HG02610 (cell line): ENCODE results near the gene TBC1D22A.
"Not testable (repeated sequence)": the region's sequence is repeated elsewhere in the genome, so short reads cannot be mapped to it uniquely, and the experiment has no call there.

Experiments used
- ATAC-seq: cut with Tn5 transposase; IDR thresholded peaks from one replicate; pipeline ENCODE4 v1.9.1; 2021; ENCODE audit warnings: mild to moderate bottlenecking, moderate library complexity; ENCODE audit not compliant: unreplicated experiment

The TBC1D22A gene

DNA sequence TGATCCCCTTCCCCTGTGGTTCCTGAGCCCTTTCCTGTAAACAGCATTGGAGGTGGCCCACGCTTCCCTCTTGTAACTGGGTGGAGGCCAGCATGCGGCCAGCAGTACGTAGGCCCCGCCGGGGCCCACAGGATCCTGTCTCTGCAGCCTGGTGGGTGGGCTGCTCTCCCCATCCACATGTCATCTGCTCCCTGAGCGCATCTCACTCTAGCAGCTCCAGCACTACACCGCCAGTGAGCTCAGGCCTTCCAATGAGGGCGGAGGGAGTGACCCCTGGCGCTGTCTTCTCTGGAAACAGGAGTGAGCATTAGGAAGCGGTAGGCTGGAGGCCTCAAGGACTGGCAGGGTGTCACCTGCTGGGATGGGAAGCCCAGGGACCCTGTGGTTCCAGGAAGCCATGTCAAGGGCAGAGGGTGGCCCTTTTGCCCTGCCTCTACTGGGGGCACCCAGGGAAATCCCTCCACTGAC lies 363.9 kb downstream of the TBC1D22A start:
- no peak for ATAC-seq

DNA sequence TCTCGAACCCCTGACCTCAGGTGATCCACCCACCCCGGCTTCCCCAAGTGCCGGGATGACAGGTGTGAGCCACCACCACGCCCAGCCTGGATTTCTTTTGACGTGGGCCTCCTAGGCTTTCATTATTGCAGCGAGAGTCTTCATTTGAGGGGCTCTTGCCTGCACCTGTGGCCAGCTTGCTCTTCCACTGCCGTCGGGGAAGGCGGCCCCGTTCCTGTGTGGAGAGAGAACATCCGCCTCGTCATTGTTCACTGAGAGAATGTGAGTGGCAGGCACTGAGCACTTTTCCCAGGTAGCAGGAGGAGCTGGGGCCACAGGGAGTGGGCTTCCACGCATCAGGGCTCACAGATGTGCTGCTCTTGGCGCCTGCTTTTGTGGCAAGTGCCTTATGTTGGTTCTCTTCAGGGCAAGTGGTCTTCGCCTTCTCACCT lies 365.0 kb downstream of the TBC1D22A start:
- no peak for ATAC-seq

- ATAC-seq: no peak
Observed at GRCh38 chr22:47128216-47128615, 365.8 kb downstream of the TBC1D22A start.

GRCh38 chr22:47128622-47129215 lies 366.3 kb downstream of the TBC1D22A start:
- no peak for ATAC-seq

DNA sequence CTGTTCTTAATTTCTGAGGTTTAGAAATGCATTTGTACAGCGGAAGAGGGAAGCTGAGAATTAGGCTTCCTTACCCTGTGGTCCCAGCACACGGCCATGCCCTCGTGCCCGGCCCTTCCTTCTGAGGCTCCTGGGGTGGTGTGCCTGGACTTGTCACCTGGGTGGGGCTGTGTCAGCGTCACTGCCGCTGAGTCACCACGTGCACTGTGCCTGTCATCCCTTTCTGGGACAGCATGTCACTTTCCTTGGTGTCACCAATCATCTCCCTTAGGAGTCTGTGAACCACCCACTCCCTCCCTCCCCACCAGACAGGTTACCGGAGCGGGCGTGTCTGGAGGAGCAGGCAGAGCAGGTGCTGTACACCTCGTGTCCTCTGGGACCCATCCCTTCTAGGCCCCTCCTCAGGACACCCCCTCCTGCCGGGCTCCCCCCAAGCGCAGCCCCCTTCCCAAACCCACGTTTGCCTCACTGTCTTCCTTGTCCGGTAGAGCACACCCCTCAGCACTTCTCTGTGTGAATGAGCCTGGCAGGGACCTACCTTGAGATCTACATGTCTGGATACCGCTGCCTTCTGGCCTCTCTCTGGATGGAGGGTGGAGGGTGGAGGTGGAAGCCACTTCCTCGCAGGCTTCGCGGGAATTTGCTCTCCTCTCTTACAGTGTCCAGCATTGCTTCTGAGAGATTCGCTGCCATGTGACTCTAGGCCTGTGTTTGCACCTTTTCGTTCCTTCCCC lies 367.6 kb downstream of the TBC1D22A start:
- no peak for ATAC-seq

DNA sequence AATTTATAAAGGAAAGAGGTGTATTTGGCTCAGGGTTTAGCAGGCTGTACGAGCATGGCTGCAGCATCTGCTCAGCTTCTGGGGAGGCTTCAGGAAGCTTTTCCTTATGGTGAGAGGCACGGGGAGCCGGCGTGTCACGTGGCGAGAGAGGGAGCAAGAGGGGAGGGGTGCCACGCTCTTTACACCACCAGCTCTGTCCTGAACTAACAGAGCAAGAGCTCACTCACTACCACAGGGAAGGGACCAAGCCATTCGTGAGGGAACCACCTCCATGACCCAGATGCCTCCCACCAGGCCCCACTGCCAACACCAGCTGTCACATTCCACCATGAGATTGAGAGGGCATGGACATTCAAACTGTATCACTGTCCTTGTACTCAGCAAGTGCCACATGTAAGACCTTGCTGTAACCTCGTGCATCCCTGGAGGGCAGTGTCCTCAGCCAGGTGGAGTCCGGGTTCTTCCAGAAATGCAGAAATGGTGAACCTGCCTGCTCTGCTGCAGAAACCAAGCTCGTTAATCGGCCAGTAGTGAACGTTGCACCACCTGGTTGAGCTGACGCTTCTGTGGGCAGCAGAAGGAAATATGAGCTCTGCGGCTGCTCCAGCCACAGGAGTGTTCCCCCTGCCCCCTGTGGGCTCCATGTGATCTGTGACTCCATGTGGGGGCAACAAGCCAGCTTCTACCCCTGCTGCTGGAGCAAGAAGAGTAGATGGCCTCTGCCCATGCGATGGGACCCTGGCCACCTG lies 368.6 kb downstream of the TBC1D22A start:
- no peak for ATAC-seq

- ATAC-seq: no peak
Observed at GRCh38 chr22:47131632-47132427, 369.4 kb downstream of the TBC1D22A start.

DNA sequence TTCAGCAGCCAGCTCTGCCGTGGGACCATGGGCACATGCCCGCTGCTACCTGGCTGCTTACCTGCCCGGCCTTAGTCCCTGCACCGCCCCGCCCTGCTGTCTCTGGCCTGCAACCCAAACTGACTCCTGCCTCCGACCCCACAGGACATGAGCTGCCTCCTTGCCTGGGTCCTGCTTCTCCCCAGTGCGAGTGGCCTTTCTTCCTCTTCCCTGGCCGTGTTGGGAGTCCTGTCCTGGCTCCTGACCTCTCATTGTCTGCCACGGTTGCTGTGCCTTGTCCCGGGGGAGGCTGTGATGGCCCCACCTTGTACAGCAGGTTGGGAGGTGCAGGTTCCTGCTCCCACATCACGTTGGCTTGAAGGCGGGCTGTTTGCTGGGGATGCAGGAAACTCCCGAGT lies 370.0 kb downstream of the TBC1D22A start:
- no peak for ATAC-seq

GRCh38 chr22:47133061-47133969 lies 370.9 kb downstream of the TBC1D22A start:
- no peak for ATAC-seq

DNA sequence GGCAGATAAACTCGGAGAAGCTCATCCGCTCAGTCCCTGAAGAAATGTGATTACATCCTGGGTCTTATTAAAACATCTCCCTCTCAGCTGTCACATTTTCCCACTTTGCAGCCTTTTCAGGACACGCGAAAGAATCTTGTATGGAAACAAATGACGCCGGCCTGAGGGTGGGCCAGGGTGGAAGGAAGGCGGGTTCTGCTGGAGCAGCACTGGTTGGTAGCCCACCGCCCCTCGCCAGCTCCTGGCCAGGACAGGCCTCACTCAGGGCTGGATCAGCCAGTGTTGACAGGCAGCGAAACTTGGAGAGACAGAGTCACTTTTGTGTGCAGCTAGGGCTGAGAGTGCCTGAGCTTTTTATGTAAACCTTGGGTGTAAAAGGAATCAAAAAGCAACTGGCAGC lies 371.8 kb downstream of the TBC1D22A start:
- no peak for ATAC-seq

DNA sequence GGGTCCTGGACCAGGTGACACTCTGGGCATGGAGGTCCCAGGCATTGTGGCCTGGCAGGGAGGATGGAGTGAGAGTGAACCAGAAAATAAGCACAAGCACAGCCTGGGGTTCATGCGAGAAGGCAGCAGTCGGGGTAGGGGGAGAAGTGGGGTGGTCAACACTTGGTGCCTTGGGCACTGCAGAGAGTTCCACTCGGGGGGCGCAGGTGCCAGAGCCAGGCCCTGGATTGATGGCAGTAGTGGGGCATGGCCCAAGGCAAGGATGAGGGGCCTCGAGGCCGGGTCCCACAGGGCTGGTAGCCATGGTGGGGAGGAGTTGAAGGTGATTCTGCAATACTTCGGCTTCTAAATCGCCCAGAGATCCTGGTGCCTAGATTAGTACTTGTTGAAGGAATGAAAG lies 372.9 kb downstream of the TBC1D22A start:
- no peak for ATAC-seq

DNA sequence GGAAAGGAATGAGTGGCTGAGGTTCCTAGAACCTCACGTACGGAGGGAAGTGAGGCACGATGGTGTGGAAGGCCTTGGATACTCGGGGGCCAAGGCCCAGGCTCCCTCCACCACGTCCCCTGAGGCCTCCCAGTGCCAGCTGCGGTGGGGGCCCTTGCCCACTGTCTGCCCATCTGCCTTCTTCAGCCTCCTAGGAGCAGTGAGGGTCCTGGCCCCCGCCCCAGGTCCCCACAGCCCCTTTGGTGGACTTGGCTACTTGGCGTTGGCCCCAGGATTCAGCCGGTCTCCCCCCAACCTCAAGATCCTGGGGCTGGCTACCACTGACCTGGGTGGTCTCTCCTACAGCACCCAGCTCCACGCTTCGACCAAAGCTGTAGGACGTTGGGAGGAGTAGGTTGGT lies 373.6 kb downstream of the TBC1D22A start:
- no peak for ATAC-seq

- no peak for ATAC-seq
Observed at GRCh38 chr22:47136671-47137070, 374.2 kb downstream of the TBC1D22A start.

DNA sequence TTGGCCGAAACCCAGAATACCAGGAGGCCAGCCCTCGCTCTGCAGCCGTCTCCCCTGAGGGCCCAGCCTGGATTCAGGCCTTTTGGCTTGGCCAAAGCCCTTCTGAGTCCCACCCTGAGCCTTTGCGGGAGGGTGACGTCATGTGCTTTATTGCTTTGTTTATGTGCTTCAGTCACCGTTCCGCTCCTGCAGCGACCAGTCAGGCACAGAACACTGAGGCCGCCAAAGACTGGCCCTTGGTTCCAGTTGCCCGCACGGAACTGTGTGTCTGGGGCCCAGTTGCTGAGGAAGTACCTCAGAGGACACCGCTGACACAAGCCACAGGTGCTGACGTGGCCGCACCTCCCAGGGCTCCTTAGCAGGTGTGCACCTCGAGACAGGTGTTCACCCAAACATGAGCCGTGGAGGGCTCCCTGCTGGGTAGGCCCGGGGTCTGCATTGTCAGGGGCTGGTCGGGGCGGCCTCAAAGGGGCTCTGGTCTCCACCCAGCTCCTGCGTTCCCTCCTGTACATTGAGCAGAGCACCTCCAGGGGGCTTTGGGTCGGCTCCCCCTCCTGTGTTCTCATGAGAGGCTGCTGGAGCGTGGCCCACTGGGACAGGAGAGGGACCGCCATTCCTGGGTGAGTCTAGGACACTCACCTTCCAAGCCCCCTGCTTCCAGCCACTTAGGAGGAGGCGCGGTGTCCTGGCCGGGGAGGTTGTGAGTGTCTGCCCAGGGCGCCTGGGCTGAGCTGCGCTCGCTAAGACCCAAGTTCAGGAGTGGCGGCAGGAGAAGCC lies 376.8 kb downstream of the TBC1D22A start:
- no peak for ATAC-seq

- no peak for ATAC-seq
Observed at GRCh38 chr22:47139790-47140119, 377.3 kb downstream of the TBC1D22A start.

GRCh38 chr22:47140975-47141374 lies 378.5 kb downstream of the TBC1D22A start:
- ATAC-seq: not testable (repeated sequence)

- ATAC-seq: no peak
Observed at GRCh38 chr22:47142427-47143046, 380.1 kb downstream of the TBC1D22A start.

- no peak for ATAC-seq
Observed at GRCh38 chr22:47143249-47143938, 380.9 kb downstream of the TBC1D22A start.
